AG09309 (cell line): ENCODE results near the gene AUTS2.

Source experiments
- DNase-seq: peaks from one replicate; pipeline ENCODE4 v3.0.0-alpha.2; 2010; ENCODE audit warnings: low read depth
- H3K4me3 ChIP-seq: 2 replicates; pipeline ENCODE4 v1.5.1; 2011; ENCODE audit warnings: mild to moderate bottlenecking, low read depth, low read length, moderate library complexity; ENCODE audit not compliant: control insufficient read depth
- CTCF ChIP-seq: IDR thresholded peaks from 2 replicates; pipeline ENCODE4 v1.5.1; 2011; ENCODE audit warnings: mild to moderate bottlenecking, low read depth, low read length, inconsistent platforms; ENCODE audit not compliant: insufficient read depth, control insufficient read depth; ENCODE audit errors: missing control alignments

AUTS2 gene

GRCh38 chr7:70744492-70744891 is 1146.2 kb downstream of the AUTS2 start:
- no peak for DNase-seq
- no peak for TF ChIP-seq CTCF
- H3K4me3 ChIP-seq = no peak overlapping the region

- no peak for TF ChIP-seq CTCF
- no peak for DNase-seq
- no peak overlapping the region for H3K4me3 ChIP-seq
Measured at GRCh38 chr7:70749831-70750230, 1151.6 kb downstream of the AUTS2 start.

GRCh38 chr7:70751895-70752294 is 1153.6 kb downstream of the AUTS2 start:
- DNase-seq = no peak
- no peak for TF ChIP-seq CTCF
- no peak overlapping the region for H3K4me3 ChIP-seq

- DNase-seq = peak; percentile 39
Measured at GRCh38 chr7:70752794-70753241, 1154.5 kb downstream of the AUTS2 start.

GRCh38 chr7:70756789-70757188 is 1158.5 kb downstream of the AUTS2 start:
- DNase-seq = no peak
- TF ChIP-seq CTCF = no peak
- H3K4me3 ChIP-seq = no peak overlapping the region

More at GRCh38 chr7:70752794-70753241, 1154.5 kb downstream of the AUTS2 start:
- TF ChIP-seq CTCF = no peak
- H3K4me3 ChIP-seq = no peak overlapping the region

GRCh38 chr7:70758646-70759045 is 1160.4 kb downstream of the AUTS2 start:
- H3K4me3 ChIP-seq = no peak overlapping the region
- DNase-seq = no peak
- no peak for TF ChIP-seq CTCF

GRCh38 chr7:70759674-70760073 is 1161.4 kb downstream of the AUTS2 start:
- no peak for DNase-seq
- no peak overlapping the region for H3K4me3 ChIP-seq
- no peak for TF ChIP-seq CTCF
